ENCODE data around the gene SIX1. TPM values are rescaled to one million over a fixed set of nuclear protein-coding genes. Genes with fewer than 3 reads are reported as not detected.

The SIX1 gene
- total RNA-seq: 0.30 TPM in 1 of 2 replicates, not detected in the other

GRCh38 chr14:60648934-60649874, at the start of gene SIX1:
SIX1 (minus strand) TSS chr14:60649477; CDS start chr14:60649189, 288 bp downstream.

Other genes with a start within 250 kb of the SIX1 start
- not detected in 2 replicates for gene C14orf39, start 163.4 kb downstream of the SIX1 start, total RNA-seq
- gene SIX6, start 140.3 kb downstream of the SIX1 start, total RNA-seq: not detected in 2 replicates
- gene SIX4, start 74.9 kb upstream of the SIX1 start, total RNA-seq: 0.79 and 1.00 TPM in 2 replicates
- 43.4 and 51.6 TPM in 2 replicates for gene MNAT1, start 85.3 kb upstream of the SIX1 start, total RNA-seq